K562 (cell line): Measurements from ENCODE around the gene MALAT1. TPM values are rescaled to one million over a fixed set of nuclear protein-coding genes. Genes with fewer than 3 reads are reported as not detected.
A peak's percentile ranks its signal among the peaks of the same experiment; 100 is the strongest.

Experiments
- CHD7 ChIP-seq: fragments of 200-600 bp; sonication (generic); IDR thresholded peaks from one replicate; pipeline ENCODE4 v1.6.1; 2012; ENCODE audit warnings: mild to moderate bottlenecking, low read depth, low read length, inconsistent platforms
- CTCF ChIP-seq, 3 experiments: IDR thresholded peaks in 2 of 3; conservative IDR thresholded peaks in 1 of 3; 2 replicates each; pipeline ENCODE4 v1.5.1; 2011 to 2012; ENCODE audit warnings: low read length in 3 of 3, mild to moderate bottlenecking in 3 of 3, control low read depth in 2 of 3, improper control_type of control experiment in 1 of 3, inconsistent platforms in 1 of 3, low read depth in 1 of 3, mixed read lengths in 1 of 3, moderate library complexity in 1 of 3; ENCODE audit not compliant: insufficient read depth in 2 of 3
- DIDO1 ChIP-seq: fragments of 450-650 bp; IDR thresholded peaks from 2 replicates; pipeline ENCODE4 v1.6.1; 2016; ENCODE audit warnings: low read depth, missing biosample characterization, missing genetic modification characterization
- HCFC1 ChIP-seq: IDR thresholded peaks from 2 replicates; pipeline ENCODE4 v1.6.1; 2012; ENCODE audit warnings: low read depth, low read length, improper control_type of control experiment
- MYBL2 ChIP-seq, 2 experiments: fragments of 450-650 bp in 1 of 2; sonication (generic) in 1 of 2; formaldehyde crosslinking in 1 of 2; IDR thresholded peaks; 2 replicates each; pipeline versions ENCODE4 v1.6.1 to v1.8.1; 2017 to 2022; ENCODE audit warnings: borderline replicate concordance in 1 of 2, inconsistent platforms in 1 of 2, low read depth in 1 of 2, mild to moderate bottlenecking in 1 of 2, missing genetic modification reagents in 1 of 2, moderate library complexity in 1 of 2
- SMARCB1 ChIP-seq: IDR thresholded peaks from 2 replicates; pipeline ENCODE4 v1.6.1; 2011; ENCODE audit warnings: improper control_type of control experiment, low read depth; ENCODE audit not compliant: insufficient read length
- TAF15 ChIP-seq: fragments of 200-400 bp; formaldehyde crosslinking; IDR thresholded peaks from 2 replicates; pipeline ENCODE4 v1.6.1; 2017; ENCODE audit warnings: mild to moderate bottlenecking, low read depth, low read length, moderate library complexity
- THRA ChIP-seq: fragments of 450-650 bp; IDR thresholded peaks from 2 replicates; pipeline ENCODE4 v1.6.1; 2017; ENCODE audit warnings: mild to moderate bottlenecking, moderate library complexity
- ZBED1 ChIP-seq: IDR thresholded peaks from 2 replicates; pipeline ENCODE4 v1.6.1; 2014
- ZNF263 ChIP-seq: sonication (generic); formaldehyde crosslinking; IDR thresholded peaks from 2 replicates; pipeline ENCODE4 v1.8.0; 2022; ENCODE audit warnings: mild to moderate bottlenecking, missing genetic modification reagents, borderline replicate concordance
- polyA plus RNA-seq, 8 experiments: library from polyadenylated mRNA; depleted of rRNA in 4 of 8; stranded (reverse) in 5 of 8; unstranded in 3 of 8; fragments of >200 nt; fragmentation: Nextera tagmentation in 2 of 8; fragmentation: Illumina TruSeq in 1 of 8; extraction: Ambion mirVana in 2 of 8; extraction: Trizol in 1 of 8; gene quantifications; 2 replicates each; pipeline versions ENCODE4 v1.2.1 to v1.2.3, GENCODE V29; 2011 to 2014; ENCODE audit warnings: inconsistent platforms in 1 of 8, missing spikeins in 1 of 8
- total RNA-seq, 7 experiments: library from RNA; depleted of rRNA in 6 of 7; stranded (reverse); fragments of >200 nt in 6 of 7; fragmentation: Illumina TruSeq in 2 of 7; extraction: Trizol in 2 of 7; gene quantifications; 2 replicates each; pipeline versions ENCODE4 v1.2.1 to v1.2.3, GENCODE V29; 2011 to 2021; ENCODE audit warnings: low replicate concordance in 1 of 7

The MALAT1 gene
- total and polyA plus RNA-seq, 9 of the 15 experiments (the other 6 are each of a cell fraction or from before 2014, with no cell fraction given), result 363 to 8,715 (median 2,351) TPM

- TF ChIP-seq CHD7 (peak; percentile 81), HCFC1 (peak; percentile 35; the same call in 1 of the 2 replicates), ZNF263 (peak; percentile 42; the same call in 1 of the 2 replicates), DIDO1 (tag) (no peak), SMARCB1 (no peak), TAF15 (no peak), ZBED1 (peak; percentile 97), THRA (no peak), CTCF (IDR thresholded peaks at IDR 0.05 in 2 of 3, conservative IDR thresholded peaks at IDR 0.05 in 1 of 3; ENCODE audit: insufficient read depth in 2 of 3, low read depth in 1 of 3, low read length in 3 of 3) (0 out of 6 replicates have a peak, but pooled peaks of 1 of the 3 experiments have one; percentile 6), MYBL2 (IDR thresholded peaks at IDR 0.05; ENCODE audit: low read depth) (peak; percentile 71), MYBL2 (CRISPR knock-in tag; IDR thresholded peaks at IDR 0.05; ENCODE audit: borderline replicate concordance) (no peak)
Measured at GRCh38 chr11:65506772-65507505, 8.1 kb downstream of the MALAT1 start (continued).
